Hepatocyte (in vitro differentiated cells): ENCODE results near the gene CD46.

Experiments
- EZH2phosphoT487 ChIP-seq: fragments of 200-600 bp; sonication (generic); IDR thresholded peaks from one replicate; pipeline ENCODE4 v1.6.1; 2018; ENCODE audit warnings: antibody characterized with exemption, mild to moderate bottlenecking, low read depth, moderate library complexity; ENCODE audit not compliant: unreplicated experiment, severe bottlenecking
- TF ChIP-seq, protein P1 (sequence below): fragments of 200-600 bp; sonication (generic); IDR thresholded peaks from 2 replicates; pipeline ENCODE4 v1.5.1; 2016; ENCODE audit warnings: antibody characterized with exemption, mild to moderate bottlenecking; ENCODE audit not compliant: poor library complexity

- TF ChIP-seq, protein P1, sequence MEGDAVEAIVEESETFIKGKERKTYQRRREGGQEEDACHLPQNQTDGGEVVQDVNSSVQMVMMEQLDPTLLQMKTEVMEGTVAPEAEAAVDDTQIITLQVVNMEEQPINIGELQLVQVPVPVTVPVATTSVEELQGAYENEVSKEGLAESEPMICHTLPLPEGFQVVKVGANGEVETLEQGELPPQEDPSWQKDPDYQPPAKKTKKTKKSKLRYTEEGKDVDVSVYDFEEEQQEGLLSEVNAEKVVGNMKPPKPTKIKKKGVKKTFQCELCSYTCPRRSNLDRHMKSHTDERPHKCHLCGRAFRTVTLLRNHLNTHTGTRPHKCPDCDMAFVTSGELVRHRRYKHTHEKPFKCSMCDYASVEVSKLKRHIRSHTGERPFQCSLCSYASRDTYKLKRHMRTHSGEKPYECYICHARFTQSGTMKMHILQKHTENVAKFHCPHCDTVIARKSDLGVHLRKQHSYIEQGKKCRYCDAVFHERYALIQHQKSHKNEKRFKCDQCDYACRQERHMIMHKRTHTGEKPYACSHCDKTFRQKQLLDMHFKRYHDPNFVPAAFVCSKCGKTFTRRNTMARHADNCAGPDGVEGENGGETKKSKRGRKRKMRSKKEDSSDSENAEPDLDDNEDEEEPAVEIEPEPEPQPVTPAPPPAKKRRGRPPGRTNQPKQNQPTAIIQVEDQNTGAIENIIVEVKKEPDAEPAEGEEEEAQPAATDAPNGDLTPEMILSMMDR, result no peak
- no peak for TF ChIP-seq EZH2phosphoT487
Measured at GRCh38 chr1:207811319-207811718, 59.5 kb downstream of the CD46 start.
